H9 (cell line): ENCODE data around the gene H2BK1. TPM values are rescaled to one million over a fixed set of nuclear protein-coding genes. Genes with fewer than 3 reads are reported as not detected.

ENCODE experiments used
- DNase-seq: peaks from one replicate; pipeline ENCODE4 v3.0.0-alpha.2; 2017
- H2AFZ ChIP-seq: one replicate; pipeline ENCODE4 v1.6.1; 2013; ENCODE audit warnings: mild to moderate bottlenecking, low read length, control low read depth, moderate library complexity
- H2AK5ac ChIP-seq: 2 replicates; pipeline ENCODE4 v1.6.1; 2013; ENCODE audit warnings: low read length, control low read depth, mixed read lengths; ENCODE audit not compliant: insufficient read length
- H2BK120ac ChIP-seq: one replicate; pipeline ENCODE4 v1.6.1; 2013; ENCODE audit warnings: low read depth, mild to moderate bottlenecking, low read length, control low read depth, inconsistent platforms; ENCODE audit not compliant: poor library complexity, severe bottlenecking
- H2BK12ac ChIP-seq: 2 replicates; pipeline ENCODE4 v1.6.1; 2013; ENCODE audit warnings: low read length, control low read depth, mixed read lengths, low read depth; ENCODE audit not compliant: insufficient read length
- H2BK15ac ChIP-seq: 2 replicates; pipeline ENCODE4 v1.6.1; 2013; ENCODE audit warnings: low read depth, low read length, control low read depth
- H2BK20ac ChIP-seq: one replicate; pipeline ENCODE4 v1.6.1; 2013; ENCODE audit warnings: low read depth, mild to moderate bottlenecking, low read length, control low read depth, inconsistent platforms; ENCODE audit not compliant: poor library complexity, severe bottlenecking
- H2BK5ac ChIP-seq: 2 replicates; pipeline ENCODE4 v1.6.1; 2013; ENCODE audit warnings: low read length, control low read depth, mixed read lengths; ENCODE audit not compliant: insufficient read length
- H3K14ac ChIP-seq: 2 replicates; pipeline ENCODE4 v1.6.1; 2013; ENCODE audit warnings: low read length, control low read depth; ENCODE audit not compliant: insufficient read depth
- H3K18ac ChIP-seq: 2 replicates; pipeline ENCODE4 v1.6.1; 2013; ENCODE audit warnings: low read depth, mild to moderate bottlenecking, mixed read lengths, low read length, control low read depth; ENCODE audit not compliant: insufficient read length
- H3K23ac ChIP-seq: 2 replicates; pipeline ENCODE4 v1.6.1; 2013; ENCODE audit warnings: low read length, control low read depth, mixed read lengths, low read depth; ENCODE audit not compliant: insufficient read length
- H3K23me2 ChIP-seq: 2 replicates; pipeline ENCODE4 v1.6.1; 2013; ENCODE audit warnings: low read depth, mild to moderate bottlenecking, mixed read lengths, low read length, control low read depth; ENCODE audit not compliant: insufficient read length, poor library complexity, severe bottlenecking
- H3K27ac ChIP-seq: 2 replicates; pipeline ENCODE4 v1.5.1; 2013; ENCODE audit warnings: low read length, control low read depth, mixed read lengths, low read depth; ENCODE audit not compliant: insufficient read length
- H3K27me3 ChIP-seq: 2 replicates; pipeline ENCODE4 v1.6.1; 2013; ENCODE audit warnings: low read length, control low read depth, inconsistent platforms; ENCODE audit not compliant: insufficient read depth
- H3K4ac ChIP-seq: 2 replicates; pipeline ENCODE4 v1.6.1; 2013; ENCODE audit warnings: low read depth, mild to moderate bottlenecking, control low read depth, inconsistent platforms, low read length, moderate library complexity
- H3K4me1 ChIP-seq: 2 replicates; pipeline ENCODE4 v1.6.1; 2013; ENCODE audit warnings: low read length, control low read depth, inconsistent platforms; ENCODE audit not compliant: insufficient read depth
- H3K4me2 ChIP-seq: 2 replicates; pipeline ENCODE4 v1.6.1; 2013; ENCODE audit warnings: low read length, control low read depth, mixed read lengths; ENCODE audit not compliant: insufficient read length, insufficient read depth
- H3K56ac ChIP-seq: 2 replicates; pipeline ENCODE4 v1.6.1; 2013; ENCODE audit warnings: low read depth, mild to moderate bottlenecking, mixed read lengths, low read length, control low read depth; ENCODE audit not compliant: insufficient read length
- H3K79me1 ChIP-seq: 2 replicates; pipeline ENCODE4 v1.6.1; 2013; ENCODE audit warnings: low read depth, mild to moderate bottlenecking, moderate library complexity, low read length, control low read depth, inconsistent platforms; ENCODE audit not compliant: insufficient read depth, poor library complexity, severe bottlenecking
- H3K79me2 ChIP-seq: 2 replicates; pipeline ENCODE4 v1.6.1; 2013; ENCODE audit warnings: low read length, control low read depth, inconsistent platforms; ENCODE audit not compliant: insufficient read depth
- H3K9ac ChIP-seq: 2 replicates; pipeline ENCODE4 v1.6.1; 2013; ENCODE audit warnings: low read length, control low read depth, mixed read lengths; ENCODE audit not compliant: insufficient read length; ENCODE audit errors: extremely low read depth
- H3K9me3 ChIP-seq: one replicate; pipeline ENCODE4 v1.6.1; 2013; ENCODE audit warnings: low read depth, low read length, inconsistent platforms; ENCODE audit not compliant: control insufficient read depth
- H3T11ph ChIP-seq: one replicate; pipeline ENCODE4 v1.6.1; 2013; ENCODE audit warnings: mild to moderate bottlenecking, low read length, control low read depth, inconsistent platforms
- H4K20me1 ChIP-seq: one replicate; pipeline ENCODE4 v1.6.1; 2013; ENCODE audit not compliant: control insufficient read depth, insufficient read length, insufficient read depth
- H4K5ac ChIP-seq: 2 replicates; pipeline ENCODE4 v1.6.1; 2013; ENCODE audit warnings: low read depth, mild to moderate bottlenecking, mixed read lengths, low read length, control low read depth; ENCODE audit not compliant: insufficient read length
- H4K8ac ChIP-seq: replicated peaks from 2 replicates; pipeline ENCODE4 v1.6.1; 2013; ENCODE audit warnings: low read length, control low read depth, mixed read lengths, low read depth; ENCODE audit not compliant: insufficient read length
- H4K91ac ChIP-seq: 2 replicates; pipeline ENCODE4 v1.6.1; 2013; ENCODE audit warnings: low read depth, mild to moderate bottlenecking, moderate library complexity, mixed read lengths, low read length, control low read depth; ENCODE audit not compliant: insufficient read length
- H3K27ac Mint-ChIP-seq, 3 experiments: 2 replicates in 2 of 3; 3 replicates in 1 of 3; pipeline ENCODE4 v1.8.0; 2020 to 2021; ENCODE audit warnings: mixed read lengths in 3 of 3, mild to moderate bottlenecking in 1 of 3, moderate library complexity in 1 of 3
- H3K27me3 Mint-ChIP-seq: 2 replicates; pipeline ENCODE4 v1.8.0; 2021; ENCODE audit warnings: low read depth, mild to moderate bottlenecking, moderate library complexity, mixed read lengths
- H3K36me3 Mint-ChIP-seq, 3 experiments: 2 replicates in 2 of 3; 3 replicates in 1 of 3; pipeline ENCODE4 v1.8.0; 2020 to 2021; ENCODE audit warnings: low read depth in 3 of 3, mixed read lengths in 3 of 3; ENCODE audit not compliant: insufficient read depth in 1 of 3
- H3K4me1 Mint-ChIP-seq, 2 experiments: 2 replicates each; pipeline ENCODE4 v1.8.0; 2020; ENCODE audit warnings: mixed read lengths in 2 of 2
- H3K4me3 Mint-ChIP-seq, 2 experiments: 2 replicates in 1 of 2; 3 replicates in 1 of 2; pipeline ENCODE4 v1.8.0; 2020 to 2021; ENCODE audit warnings: mild to moderate bottlenecking in 2 of 2, mixed read lengths in 2 of 2, moderate library complexity in 1 of 2
- H3K9me3 Mint-ChIP-seq, 2 experiments: 2 replicates in 1 of 2; 3 replicates in 1 of 2; pipeline ENCODE4 v1.8.0; 2020; ENCODE audit warnings: mild to moderate bottlenecking in 2 of 2, mixed read lengths in 2 of 2, moderate library complexity in 1 of 2
- WGBS: extraction: QIAGEN DNeasy Blood & Tissue Kit; methylation state at CpG from one replicate; pipeline ENCODE4 v1.1.7; 2013; ENCODE audit warnings: missing lambda C conversion rate, low lambda C conversion rate, mixed read lengths; ENCODE audit not compliant: insufficient read length; ENCODE audit errors: extremely low coverage; 5-methylcytosine and 5-hydroxymethylcytosine counted together
- total RNA-seq: library from RNA; stranded (reverse); gene quantifications from 2 replicates; pipeline ENCODE4 v1.2.1, GENCODE V29; 2021
- TF ChIP-seq, protein P1 (sequence below): fragments of 200-600 bp; sonication (generic); conservative IDR thresholded peaks from 3 replicates; pipeline ENCODE4 v1.8.0; 2021; ENCODE audit warnings: antibody characterized with exemption, mild to moderate bottlenecking

The H2BK1 gene
- total RNA-seq, 1 experiment from 2014 or later, result not detected

DNA sequence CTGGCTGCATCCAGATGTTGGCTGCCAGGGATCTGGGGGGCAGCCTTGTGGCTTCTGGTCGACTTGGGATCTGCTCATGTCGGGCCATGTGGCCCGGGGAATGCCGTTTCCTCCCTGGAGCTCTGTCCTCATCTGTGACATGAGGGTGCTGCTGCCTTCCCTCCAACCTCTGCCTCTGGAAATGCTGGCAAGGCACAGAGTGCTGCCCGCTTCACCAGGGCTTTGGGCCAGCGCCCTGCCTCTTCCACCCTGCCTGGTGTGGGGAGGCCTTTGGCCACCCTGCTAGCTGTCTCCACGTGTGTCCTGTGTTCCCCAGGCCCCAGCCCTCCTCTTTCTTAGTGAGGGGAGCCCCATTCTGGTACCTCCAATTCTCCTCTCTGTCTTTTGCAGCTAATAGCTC, 44.0 kb upstream of the H2BK1 start:
- Histone ChIP-seq H3K18ac (no peak overlapping the region), H2BK5ac (no peak overlapping the region), H2AK5ac (no peak overlapping the region), H4K5ac (no peak overlapping the region), H2BK15ac (no peak overlapping the region), H3K79me2 (no peaks in the 10 kb centered on the region), H2AFZ (no peak overlapping the region), H3K27me3 (peaks cover 8% of the 10 kb centered on the region; the same call in 1 of the 2 replicates), H3K4ac (no peak overlapping the region), H3K9me3 (no peaks in the 10 kb centered on the region), H2BK12ac (no peak overlapping the region), H3T11ph (no peak overlapping the region), H3K9ac (no peak overlapping the region), H4K91ac (no peak overlapping the region), H2BK20ac (no peak overlapping the region), H3K14ac (no peak overlapping the region; the same call in 1 of the 2 replicates), H3K4me1 (peaks cover 7% of the 10 kb centered on the region; the same call in 1 of the 2 replicates), H3K4me2 (no peak overlapping the region), H3K56ac (no peak overlapping the region), H4K20me1 (no peaks in the 10 kb centered on the region), H4K8ac (no peak overlapping the region), H3K79me1 (no peaks in the 10 kb centered on the region), H2BK120ac (no peak overlapping the region), H3K23ac (no peak overlapping the region), H3K23me2 (peaks cover 12% of the 10 kb centered on the region), H3K27ac (no peak overlapping the region)
- peak overlapping the region in 1 of 3 experiments; percentile 23; a peak in 1 of 7 replicates for H3K27ac Mint-ChIP-seq
- TF ChIP-seq, protein P1, sequence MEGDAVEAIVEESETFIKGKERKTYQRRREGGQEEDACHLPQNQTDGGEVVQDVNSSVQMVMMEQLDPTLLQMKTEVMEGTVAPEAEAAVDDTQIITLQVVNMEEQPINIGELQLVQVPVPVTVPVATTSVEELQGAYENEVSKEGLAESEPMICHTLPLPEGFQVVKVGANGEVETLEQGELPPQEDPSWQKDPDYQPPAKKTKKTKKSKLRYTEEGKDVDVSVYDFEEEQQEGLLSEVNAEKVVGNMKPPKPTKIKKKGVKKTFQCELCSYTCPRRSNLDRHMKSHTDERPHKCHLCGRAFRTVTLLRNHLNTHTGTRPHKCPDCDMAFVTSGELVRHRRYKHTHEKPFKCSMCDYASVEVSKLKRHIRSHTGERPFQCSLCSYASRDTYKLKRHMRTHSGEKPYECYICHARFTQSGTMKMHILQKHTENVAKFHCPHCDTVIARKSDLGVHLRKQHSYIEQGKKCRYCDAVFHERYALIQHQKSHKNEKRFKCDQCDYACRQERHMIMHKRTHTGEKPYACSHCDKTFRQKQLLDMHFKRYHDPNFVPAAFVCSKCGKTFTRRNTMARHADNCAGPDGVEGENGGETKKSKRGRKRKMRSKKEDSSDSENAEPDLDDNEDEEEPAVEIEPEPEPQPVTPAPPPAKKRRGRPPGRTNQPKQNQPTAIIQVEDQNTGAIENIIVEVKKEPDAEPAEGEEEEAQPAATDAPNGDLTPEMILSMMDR, result no peak
- no peak for DNase-seq
- no CpG with 5 or more reads among the region's 7 CpGs for WGBS
- no peak overlapping the region; a peak in 1 of 5 replicates for H3K4me3 Mint-ChIP-seq
- peaks cover 30 to 49% of the 10 kb centered on the region in 2 experiments for H3K4me1 Mint-ChIP-seq
- no peaks in the 10 kb centered on the region; a peak in 1 of 7 replicates for H3K36me3 Mint-ChIP-seq
- peaks cover 87% of the 10 kb centered on the region for H3K27me3 Mint-ChIP-seq
- no peaks in the 10 kb centered on the region; a peak in 1 of 5 replicates for H3K9me3 Mint-ChIP-seq
